HG02642 (cell line): ENCODE measurements around the gene RBP5.
"Not testable (repeated sequence)": the region's sequence is repeated elsewhere in the genome, so short reads cannot be mapped to it uniquely, and the experiment has no call there.

Experiments used
- ATAC-seq: cut with Tn5 transposase; IDR thresholded peaks from one replicate; pipeline ENCODE4 v1.9.1; 2021; ENCODE audit warnings: mild to moderate bottlenecking; ENCODE audit not compliant: unreplicated experiment, poor library complexity

RBP5 gene

GRCh38 chr12:7125632-7126227, 3.0 kb downstream of the RBP5 start:
- no peak for ATAC-seq

- no peak for ATAC-seq
These were observed 4.7 kb downstream of the RBP5 start for GRCh38 chr12:7123806-7124522.

GRCh38 chr12:7122811-7123769, 5.6 kb downstream of the RBP5 start:
- ATAC-seq, result no peak

- no peak for ATAC-seq
These were observed 7.4 kb downstream of the RBP5 start for GRCh38 chr12:7121324-7121723.

GRCh38 chr12:7120166-7120565, 8.5 kb downstream of the RBP5 start:
- ATAC-seq, result no peak

- ATAC-seq, result no peak
These were observed 9.8 kb downstream of the RBP5 start for GRCh38 chr12:7118881-7119280.

DNA sequence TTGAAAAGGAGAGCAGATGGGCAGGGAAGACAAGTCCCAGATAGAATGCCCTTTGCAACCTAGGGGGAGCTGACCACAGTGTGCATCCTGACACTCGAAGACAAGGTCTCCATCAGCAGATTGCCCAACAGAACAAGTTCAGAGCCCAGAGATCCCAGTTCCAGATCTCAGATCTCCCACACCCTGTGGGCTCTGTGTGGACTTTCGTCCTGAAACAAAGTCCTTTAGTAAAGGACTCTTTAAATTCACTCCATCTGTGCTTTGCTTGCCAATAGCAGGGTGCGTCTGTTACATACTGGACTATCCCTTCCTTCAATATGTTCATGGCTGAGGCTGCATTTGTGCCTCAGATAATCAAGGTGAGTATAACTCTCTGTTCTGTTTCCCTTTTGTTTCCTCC, 11.0 kb downstream of the RBP5 start:
- no peak for ATAC-seq

- no peak for ATAC-seq
These were observed 11.8 kb downstream of the RBP5 start for GRCh38 chr12:7116916-7117315.

- no peak for ATAC-seq
These were observed 12.5 kb downstream of the RBP5 start for GRCh38 chr12:7116196-7116595.

- ATAC-seq, result no peak
These were observed 13.8 kb downstream of the RBP5 start for GRCh38 chr12:7114851-7115250.

GRCh38 chr12:7114008-7114407, 14.7 kb downstream of the RBP5 start:
- ATAC-seq, result no peak

- ATAC-seq, result no peak
These were observed 15.3 kb downstream of the RBP5 start for GRCh38 chr12:7113389-7113871.

- no peak for ATAC-seq
These were observed 16.6 kb downstream of the RBP5 start for GRCh38 chr12:7112041-7112440.

DNA sequence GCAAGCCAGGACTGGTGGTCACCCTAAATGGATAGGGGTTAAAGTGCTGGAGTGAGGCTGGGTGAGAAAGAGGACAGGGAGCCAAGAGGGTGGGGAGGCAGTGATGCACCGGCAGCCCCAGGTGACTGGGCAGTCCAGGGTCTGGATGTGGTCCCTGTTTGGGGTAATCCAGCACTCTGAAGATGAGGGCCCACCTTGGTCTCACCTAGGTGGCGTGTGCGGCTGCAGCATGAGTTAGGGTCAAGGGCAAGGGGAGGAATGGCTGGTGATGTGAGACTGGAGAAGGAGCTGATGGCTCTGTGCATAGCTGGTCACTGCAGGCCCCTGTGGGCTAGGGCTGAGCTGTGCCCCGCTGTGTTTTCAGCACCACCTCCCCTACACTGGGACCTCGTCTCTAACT, 18.0 kb downstream of the RBP5 start:
- no peak for ATAC-seq

- ATAC-seq, result no peak
These were observed 19.1 kb downstream of the RBP5 start for GRCh38 chr12:7109572-7109920.

GRCh38 chr12:7108796-7109571, 19.7 kb downstream of the RBP5 start, which contains the start of gene C1RL:
TSS of gene C1RL (minus strand) at chr12:7109214. CDS start at chr12:7109180, 34 bp downstream.
- peak; percentile 45 for ATAC-seq

DNA sequence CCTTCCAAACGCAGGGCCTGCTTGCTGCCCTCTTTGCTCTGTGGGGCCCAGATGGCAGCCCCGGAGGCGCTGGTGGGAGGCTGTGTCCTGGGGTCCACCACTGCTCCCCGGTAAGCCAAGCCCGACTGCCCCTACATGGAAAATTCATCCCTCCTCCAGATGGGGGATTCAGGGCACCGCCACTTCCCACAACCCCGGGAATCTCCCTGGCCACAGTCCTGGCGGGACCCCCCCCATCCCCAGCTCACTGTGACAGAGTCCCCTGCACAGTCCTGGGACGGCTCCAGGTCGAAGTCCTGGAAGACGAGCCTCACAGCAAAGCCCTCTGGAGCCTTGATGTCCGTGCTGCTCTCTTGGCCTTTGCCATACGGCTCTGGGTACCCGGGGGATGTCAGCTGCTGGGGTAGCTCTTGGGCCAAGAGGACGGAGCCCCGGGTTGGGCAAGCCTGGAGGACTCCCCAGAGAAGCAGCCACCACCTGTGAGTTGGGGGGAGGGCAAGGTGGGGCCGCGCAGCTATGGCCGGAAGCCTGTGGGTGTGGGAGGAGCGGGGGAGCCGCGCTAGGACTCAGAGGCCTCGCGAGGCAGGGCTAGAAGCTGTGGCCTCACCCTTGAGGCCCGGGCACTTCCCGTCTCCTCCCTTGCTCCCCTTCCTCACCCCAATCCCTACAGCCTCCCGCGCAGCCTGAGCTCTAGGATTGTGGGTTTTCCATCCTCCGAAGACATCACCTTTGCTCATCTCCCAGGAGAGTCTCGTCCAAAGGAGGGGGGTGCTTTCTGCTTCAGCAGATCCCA, 20.5 kb downstream of the RBP5 start:
- peak; percentile 89 for ATAC-seq

DNA sequence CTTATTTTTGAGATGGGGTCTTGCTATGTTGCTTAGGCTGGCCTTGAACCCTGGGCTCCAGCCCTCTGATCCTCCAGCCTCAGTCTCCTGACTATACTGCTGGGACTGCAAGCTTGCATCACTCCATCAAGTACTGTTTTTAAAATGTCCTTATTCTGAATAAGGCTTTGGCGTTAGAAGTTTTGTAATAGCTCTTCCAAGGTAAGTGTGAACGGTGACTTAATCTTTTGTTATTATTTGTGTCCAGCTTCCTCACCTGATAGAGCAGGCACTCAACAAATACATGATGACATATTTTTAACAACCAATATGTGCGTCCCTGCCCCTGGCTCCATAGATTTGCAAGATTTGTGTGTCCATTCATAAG, 21.1 kb downstream of the RBP5 start:
- no peak for ATAC-seq

DNA sequence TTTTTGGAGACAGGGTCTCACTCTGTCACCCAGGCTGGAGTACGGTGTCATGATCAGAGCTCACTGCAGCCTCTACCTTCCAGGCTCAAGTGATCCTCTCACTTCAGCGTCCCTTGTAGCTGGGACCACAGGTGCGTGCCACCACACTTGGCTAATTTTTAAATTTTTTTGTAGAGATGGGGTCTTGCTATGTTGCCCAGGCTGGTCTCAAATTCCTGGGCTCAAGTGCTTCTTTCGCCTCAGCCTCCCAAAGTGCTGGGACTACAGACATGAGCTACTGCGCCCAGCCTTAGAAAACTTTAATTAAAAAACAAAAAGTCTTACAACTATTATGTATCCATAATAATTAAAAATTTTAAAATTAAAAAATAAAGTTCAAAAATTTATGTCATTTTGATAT, 21.5 kb downstream of the RBP5 start:
- ATAC-seq, result not testable (repeated sequence)
